ENCODE measurements around the gene RBM47. TPM values are rescaled to one million over a fixed set of nuclear protein-coding genes. Genes with fewer than 3 reads are reported as not detected.
A peak's percentile ranks its signal among the peaks of the same experiment; 100 is the strongest.

Gene RBM47
- total RNA-seq, 1 experiment from 2014 or later = 78.0 TPM

- ChIA-PET CTCF (interaction anchor here (0.7 kb wide), 1 partner anchor 449 kb away, joined by 7 read pairs; the partner anchor contains the start of gene N4BP2), POLR2A (ENCODE audit: unreplicated experiment) (no interaction called here)
- no TSS peak for BruUV-seq (replicated peaks)
These were observed 123.6 kb downstream of the RBM47 start for GRCh38 chr4:40506066-40506465.

DNA sequence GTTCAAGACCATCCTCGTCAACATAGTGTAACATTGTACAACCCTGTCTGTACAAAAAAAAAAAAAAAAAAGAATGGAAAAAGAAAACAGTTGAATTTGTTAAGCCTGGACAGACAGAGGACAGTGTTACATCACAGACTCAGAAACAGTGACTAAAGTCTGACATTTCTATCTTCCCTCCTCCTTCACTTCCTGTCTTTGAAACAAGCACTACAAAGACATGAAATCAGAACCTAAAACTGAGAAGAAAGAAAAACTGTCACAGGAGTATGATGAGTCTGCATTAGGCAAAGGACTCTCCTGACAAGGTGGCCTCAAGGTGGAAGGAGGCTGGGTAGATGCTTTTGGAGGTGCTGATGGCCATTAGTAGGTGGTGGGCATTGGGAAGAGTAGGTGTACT is 126.7 kb downstream of the RBM47 start:
- Histone ChIP-seq H3K4me3 (no peak overlapping the region), H2AFZ (no peak overlapping the region), H3K9me3 (ENCODE audit: insufficient read depth, low read depth) (no peaks in the 10 kb centered on the region), H3K4me1 (replicated peaks; ENCODE audit: insufficient read depth) (peaks cover 32% of the 10 kb centered on the region), H3K79me2 (ENCODE audit: low read depth) (peaks cover 89% of the 10 kb centered on the region), H3F3A (ENCODE audit: insufficient read depth, low read depth) (peaks cover 52% of the 10 kb centered on the region), H3K36me3 (ENCODE audit: low read depth) (peaks cover 16% of the 10 kb centered on the region; the same call in 1 of the 2 replicates), H3K27me3 (ENCODE audit: insufficient read depth, low read depth) (no peaks in the 10 kb centered on the region), H3K9me2 (ENCODE audit: insufficient read depth) (no peaks in the 10 kb centered on the region), H3K27ac (no peak overlapping the region), H4K20me1 (ENCODE audit: insufficient read depth) (peaks cover 3% of the 10 kb centered on the region), H3K4me2 (no peak overlapping the region)
- ChIA-PET CTCF (no interaction called here), POLR2A (ENCODE audit: unreplicated experiment) (no interaction called here)
- no TSS peak for BruUV-seq (replicated peaks)
- TF ChIP-seq CTCF (conservative IDR thresholded peaks at IDR 0.05) (no peak), EZH2 (IDR thresholded peaks at IDR 0.05; ENCODE audit: low read depth) (no peak)
- intact Hi-C loops (cut with micrococcal nuclease; ENCODE audit: unreplicated experiment) = no loop called here
- no peak for DNase-seq

More at GRCh38 chr4:40506066-40506465, 123.6 kb downstream of the RBM47 start:
- DNase-seq = peak in 1 of 2 experiments; percentile 77
- H2AFZ ChIP-seq = no peak overlapping the region
- intact Hi-C loops (cut with micrococcal nuclease; ENCODE audit: unreplicated experiment) = loop anchor here (5.0 kb wide), 1 partner anchor 189 kb away; no protein-coding TSS in a partner anchor
- peaks cover 52% of the 10 kb centered on the region for H3F3A ChIP-seq (ENCODE audit: insufficient read depth, low read depth)
- H3K4me3 ChIP-seq = no peak overlapping the region
- peaks cover 2% of the 10 kb centered on the region for H4K20me1 ChIP-seq (ENCODE audit: insufficient read depth)
- H3K79me2 ChIP-seq (ENCODE audit: low read depth) = peaks cover 93% of the 10 kb centered on the region
- peak overlapping the region; percentile 54 for H3K27ac ChIP-seq
- H3K9me2 ChIP-seq (ENCODE audit: insufficient read depth) = no peaks in the 10 kb centered on the region
- H3K4me1 ChIP-seq (replicated peaks; ENCODE audit: insufficient read depth) = peaks cover 32% of the 10 kb centered on the region
- no peaks in the 10 kb centered on the region for H3K9me3 ChIP-seq (ENCODE audit: insufficient read depth, low read depth)
- H3K36me3 ChIP-seq (ENCODE audit: low read depth) = peaks cover 16% of the 10 kb centered on the region; the same call in 1 of the 2 replicates
- TF ChIP-seq EZH2 (IDR thresholded peaks at IDR 0.05; ENCODE audit: low read depth) (no peak), CTCF (conservative IDR thresholded peaks at IDR 0.05) (no peak)
- peak overlapping the region; percentile 24 for H3K4me2 ChIP-seq
- H3K27me3 ChIP-seq (ENCODE audit: insufficient read depth, low read depth) = no peaks in the 10 kb centered on the region

DNA sequence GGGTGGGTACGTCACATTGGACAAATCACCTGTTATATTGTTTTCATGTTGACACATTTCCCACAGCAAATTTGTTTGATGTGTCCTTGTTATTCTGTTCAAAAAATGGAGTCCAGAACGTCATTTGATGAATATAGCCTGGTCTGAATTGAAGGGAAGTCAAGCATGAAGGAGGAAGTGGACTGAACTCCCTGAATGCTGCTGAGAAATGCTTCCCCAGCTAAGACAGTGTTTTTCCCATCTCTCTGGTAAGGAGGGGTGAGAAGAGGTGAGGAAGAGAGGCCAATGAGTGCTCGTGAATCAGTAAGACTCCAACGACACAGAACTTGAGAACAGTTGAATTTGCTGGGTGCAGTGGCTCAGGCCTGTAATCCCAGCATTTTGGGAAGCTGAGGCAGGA is 127.4 kb downstream of the RBM47 start:
- no peak overlapping the region for H3K27ac ChIP-seq
- intact Hi-C loops (cut with micrococcal nuclease; ENCODE audit: unreplicated experiment) = no loop called here
- ChIA-PET CTCF (no interaction called here), POLR2A (ENCODE audit: unreplicated experiment) (no interaction called here)
- no peaks in the 10 kb centered on the region for H3K27me3 ChIP-seq (ENCODE audit: insufficient read depth, low read depth)
- no peak overlapping the region for H2AFZ ChIP-seq
- no peak for DNase-seq
- peaks cover 85% of the 10 kb centered on the region for H3K79me2 ChIP-seq (ENCODE audit: low read depth)
- no peaks in the 10 kb centered on the region for H3K9me3 ChIP-seq (ENCODE audit: insufficient read depth, low read depth)
- no peak for TF ChIP-seq CTCF (conservative IDR thresholded peaks at IDR 0.05)
- TF ChIP-seq EZH2 (IDR thresholded peaks at IDR 0.05; ENCODE audit: low read depth) = no peak
- no TSS peak for BruUV-seq (replicated peaks)
- peaks cover 3% of the 10 kb centered on the region for H4K20me1 ChIP-seq (ENCODE audit: insufficient read depth)
- no peaks in the 10 kb centered on the region for H3K9me2 ChIP-seq (ENCODE audit: insufficient read depth)
- H3K36me3 ChIP-seq (ENCODE audit: low read depth) = peaks cover 16% of the 10 kb centered on the region; the same call in 1 of the 2 replicates
- no peak overlapping the region for H3K4me3 ChIP-seq
- H3F3A ChIP-seq (ENCODE audit: insufficient read depth, low read depth) = peaks cover 46% of the 10 kb centered on the region
- H3K4me2 ChIP-seq = no peak overlapping the region
- peaks cover 30% of the 10 kb centered on the region for H3K4me1 ChIP-seq (replicated peaks; ENCODE audit: insufficient read depth)
